Heart left ventricle (tissue), 16 donors: ENCODE data around the gene PAWR. TPM values are rescaled to one million over a fixed set of nuclear protein-coding genes. Genes with fewer than 3 reads are reported as not detected.
"Not testable (repeated sequence)": the region's sequence is repeated elsewhere in the genome, so short reads cannot be mapped to it uniquely, and the experiment has no call there.

Experiments used
- ATAC-seq, 4 donors: fragments of 200-7000 bp; cut with Tn5 transposase; one replicate each; pipeline ENCODE4 v1.9.1; 2020 to 2022; ENCODE audit warnings: moderate library complexity in 4 of 4, mild to moderate bottlenecking in 3 of 4, moderate number of reproducible peaks in 1 of 4
- DNase-seq, 5 donors: peaks; one replicate each; pipeline ENCODE4 v3.0.0-alpha.2; 2020
- H3K27ac ChIP-seq, 12 donors: fragments of 200-600 bp; sonication (generic) in 4 of 12; one replicate each; pipeline versions ENCODE4 v1.5.0 to v1.8.0; 2016 to 2022; ENCODE audit warnings: mild to moderate bottlenecking in 2 of 12
- H3K27me3 ChIP-seq, 9 donors: fragments of 200-600 bp; sonication (generic) in 2 of 9; one replicate each; pipeline versions ENCODE4 v1.5.1 to v1.8.0; 2016 to 2022; ENCODE audit warnings: mild to moderate bottlenecking in 3 of 9
- H3K36me3 ChIP-seq, 9 donors: fragments of 200-600 bp; sonication (generic) in 2 of 9; one replicate each; pipeline versions ENCODE4 v1.5.0 to v1.8.0; 2018 to 2022; ENCODE audit warnings: mild to moderate bottlenecking in 2 of 9
- H3K4me1 ChIP-seq, 12 donors: fragments of 200-600 bp; sonication (generic) in 4 of 12; one replicate each; pipeline versions ENCODE4 v1.5.0 to v1.8.0; 2016 to 2022; ENCODE audit warnings: mild to moderate bottlenecking in 3 of 12
- H3K4me3 ChIP-seq, 12 donors: fragments of 200-600 bp; sonication (generic) in 4 of 12; one replicate each; pipeline versions ENCODE4 v1.5.0 to v1.8.0; 2017 to 2022; ENCODE audit warnings: mild to moderate bottlenecking in 9 of 12, moderate library complexity in 4 of 12
- H3K9me3 ChIP-seq, 12 donors: fragments of 200-600 bp; sonication (generic) in 4 of 12; one replicate each; pipeline versions ENCODE4 v1.5.0 to v1.8.0; 2016 to 2022; ENCODE audit warnings: mild to moderate bottlenecking in 1 of 12
- CTCF ChIP-seq, 12 donors: fragments of 200-600 bp; sonication (generic) in 4 of 12; IDR thresholded peaks; one replicate each; pipeline versions ENCODE4 v1.5.0 to v1.8.0; 2018 to 2022; ENCODE audit warnings: antibody characterized with exemption in 12 of 12, mild to moderate bottlenecking in 5 of 12
- POLR2A ChIP-seq, 2 donors: fragments of 450-650 bp; IDR thresholded peaks; one replicate each; pipeline ENCODE4 v1.6.1; 2017; ENCODE audit warnings: antibody characterized with exemption in 2 of 2, mild to moderate bottlenecking in 2 of 2, moderate library complexity in 2 of 2
- WGBS, 4 donors: extraction: QIAGEN DNeasy Blood & Tissue Kit in 2 of 4; methylation state at CpG; one replicate each; pipeline versions ENCODE4 v1.1.5 to v1.1.7; 2013 to 2018; 5-methylcytosine and 5-hydroxymethylcytosine counted together
- intact Hi-C, 10 donors: fragments of 100-400 bp; cut with DNase I; formaldehyde crosslinking; loops; one replicate each; pipeline versions ENCODE4 v1.11.1 to v1.14.2; 2022
- polyA plus RNA-seq, 2 donors: library from polyadenylated mRNA; stranded (reverse); fragments of 200-250 nt; gene quantifications; one replicate each; pipeline ENCODE4 v1.2.3, GENCODE V29; 2013
- total RNA-seq, 9 donors: library from RNA; depleted of rRNA in 2 of 9; stranded (reverse); fragments of >200 nt in 2 of 9; fragmentation: NEBNext Ultra II Directional in 3 of 9; extraction: Animal tissue kit (Norgen Biotek cat#: 25700) in 3 of 9; gene quantifications; one replicate each; pipeline versions ENCODE4 v1.1.0 to v1.2.4, GENCODE V29; 2016 to 2023
- donor health status: ischemic (EF 13 %, LVEDD 7.1; RV severe dilation, severe dysfunction).
- donor health status: healthy with polysubstance abuse.
- donor health status: DM: no; HTN: yes; CAD: no.
- donor health status: DM: no; HTN: no; CAD: no.
- donor health status: ischemic (EF 25% LVEDD 6.9; RV normal size, moderate dysfunction).
- donor health status: ischemic (EF 25% LVEDD 5.7; RV mildly dilated, moderate dysfunction).
- donor health status: healthy.
- donor health status: DM: yes; HTN: yes; CAD: no.
- donor health status: ischemic (EF 35%, LVEDD 5.7; RV mildly dilated, moderate dysfunction).
- donor health status: nonischemic (EF 11% LVEDD 7.7; RV severe dilation, severe dysfunction).
- donor health status: DM: yes; HTN: yes; CAD: no.
- donor health status: PGD.
- donor health status: ischemic (EF 29% LVEDD 5.4; RV normal size, mild dysfunction).
- donor health status: nonischemic (EF 23%, LVEDD 6.1; RV moderate dilation, normal function).

The PAWR gene
- total and polyA plus RNA-seq, 11 donors, result 4.8 to 29.0 (median 11.0) TPM

DNA sequence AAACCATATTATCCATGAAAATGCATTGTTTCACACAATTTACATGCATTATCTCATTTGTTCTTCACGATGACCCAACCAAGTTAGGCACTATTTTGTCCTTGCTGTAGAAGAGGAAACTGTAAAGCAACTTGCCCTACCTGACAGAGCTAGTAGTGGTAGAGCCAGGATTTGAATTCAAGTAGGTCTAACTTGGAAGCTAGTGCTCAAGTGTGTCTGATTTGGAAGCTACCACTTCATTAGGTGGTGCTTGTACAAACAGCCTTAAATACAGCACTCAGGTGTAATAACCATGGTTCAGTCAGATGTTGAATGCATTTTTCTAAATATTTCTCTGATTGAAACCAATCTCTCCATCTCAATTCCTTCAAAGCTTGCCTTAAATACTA lies 123.6 kb downstream of the PAWR start:
- no peak for ATAC-seq
- H3K27me3 ChIP-seq, result no peaks in the 10 kb centered on the region
- H3K27ac ChIP-seq, result no peak overlapping the region
- WGBS, 4 donors, result 86 to 97% (median 92%) methylated on average over 1 of the region's 1 CpG
- TF ChIP-seq POLR2A (IDR thresholded peaks at IDR 0.05) (no peak), CTCF (IDR thresholded peaks at IDR 0.05) (no peak)
- peaks cover 0 to 6% (median 0%) of the 10 kb centered on the region in 9 donors for H3K36me3 ChIP-seq
- H3K9me3 ChIP-seq, result peaks cover 0 to 18% (median 5%) of the 10 kb centered on the region in 12 donors
- intact Hi-C loops, result no loop called here
- H3K4me3 ChIP-seq, result no peak overlapping the region
- no peaks in the 10 kb centered on the region for H3K4me1 ChIP-seq
- no peak for DNase-seq

GRCh38 chr12:79566452-79567174 lies 124.2 kb downstream of the PAWR start:
- H3K27ac ChIP-seq, result no peak overlapping the region
- peaks cover 0 to 15% (median 3%) of the 10 kb centered on the region in 12 donors for H3K9me3 ChIP-seq
- ATAC-seq, result no peak
- H3K4me3 ChIP-seq, result no peak overlapping the region
- no peak for DNase-seq
- intact Hi-C loops, result no loop called here
- no peak for TF ChIP-seq CTCF (IDR thresholded peaks at IDR 0.05)
- TF ChIP-seq POLR2A (IDR thresholded peaks at IDR 0.05), result no peak
- H3K4me1 ChIP-seq, result no peaks in the 10 kb centered on the region
- peaks cover 0 to 3% (median 0%) of the 10 kb centered on the region in 9 donors for H3K36me3 ChIP-seq
- 66 to 75% (median 73%) methylated on average over 4 of the region's 4 CpGs for WGBS, 4 donors
- no peaks in the 10 kb centered on the region for H3K27me3 ChIP-seq

DNA sequence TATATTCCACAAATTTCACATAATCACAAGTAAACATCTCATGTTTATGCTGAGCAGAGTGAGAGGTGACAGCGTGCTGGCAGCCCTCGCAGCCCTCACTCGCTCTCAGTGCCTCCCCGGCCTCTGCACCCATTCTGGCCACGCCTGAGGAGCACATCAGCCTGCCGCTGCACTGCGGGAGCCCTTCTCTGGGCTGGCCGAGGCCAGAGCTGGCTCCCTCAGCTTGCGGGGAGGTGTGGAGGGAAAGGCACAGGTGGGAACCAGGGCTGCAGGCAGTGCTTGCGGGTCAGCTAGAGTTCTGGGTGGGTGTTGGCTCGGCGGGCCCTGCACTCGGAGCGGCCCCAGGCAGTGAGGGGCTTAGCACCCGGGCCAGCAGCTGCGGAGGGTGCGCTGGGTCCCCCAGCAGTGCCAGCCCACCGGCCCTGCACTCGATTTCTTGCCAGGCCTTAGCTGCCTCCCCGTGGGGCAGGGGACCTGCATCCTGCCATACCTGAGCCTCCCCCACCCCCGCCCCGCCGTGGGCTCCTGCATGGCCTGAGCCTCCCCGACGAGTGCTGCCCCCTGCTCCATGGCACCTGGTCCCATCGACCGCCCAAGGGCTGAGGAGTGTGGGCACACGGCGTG lies 125.9 kb downstream of the PAWR start:
- intact Hi-C loops, result loop anchor here in 1 of 10 donors (5.0 kb wide), 1 partner anchor 172 kb away; no protein-coding TSS in a partner anchor
- peaks cover 0 to 18% (median 0%) of the 10 kb centered on the region in 12 donors for H3K9me3 ChIP-seq
- H3K4me3 ChIP-seq, H3K4me1 ChIP-seq, H3K27ac ChIP-seq, DNase-seq, ATAC-seq, H3K27me3 ChIP-seq, H3K36me3 ChIP-seq: not testable (repeated sequence)
- WGBS, 4 donors, result 96 to 98% (median 97%) methylated on average over 5 to 29 of the region's 29 CpGs

DNA sequence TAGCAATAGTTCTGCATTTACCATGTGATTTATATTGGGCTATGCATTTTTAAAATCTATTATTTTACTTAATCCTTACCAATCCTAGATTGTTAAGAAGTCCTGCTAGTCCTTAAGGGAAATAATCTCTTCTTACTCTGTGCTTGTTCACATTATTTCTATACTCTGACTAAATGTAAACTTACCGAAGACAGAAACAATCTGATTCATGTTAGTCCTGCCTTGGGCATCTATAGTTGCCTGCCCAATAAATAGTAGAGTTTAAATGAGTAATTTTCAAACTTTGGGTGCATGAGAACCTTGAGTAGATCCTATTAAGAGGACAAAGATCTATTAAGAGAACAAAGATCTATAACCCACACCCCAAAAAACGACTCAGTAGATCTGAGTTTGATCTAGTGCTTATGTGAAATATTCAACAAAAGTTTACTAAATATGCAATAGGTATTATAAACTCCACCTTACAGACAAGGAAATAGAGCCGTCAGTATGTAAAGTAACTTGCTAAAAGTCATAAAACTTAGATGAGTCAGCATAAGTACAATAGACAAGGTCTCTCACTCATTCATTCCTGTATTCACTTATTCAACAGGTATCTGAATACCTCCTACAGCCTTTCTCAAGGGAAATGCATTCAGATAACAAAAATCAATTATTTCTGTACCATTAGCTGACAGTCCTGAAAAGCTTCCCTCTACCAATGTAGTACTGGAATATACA lies 127.6 kb downstream of the PAWR start:
- Histone ChIP-seq H3K27ac (no peak overlapping the region), H3K36me3 (peaks cover 0 to 3% (median 0%) of the 10 kb centered on the region in 9 donors), H3K4me1 (peaks cover 0 to 19% (median under 1%) of the 10 kb centered on the region in 12 donors), H3K27me3 (no peaks in the 10 kb centered on the region), H3K4me3 (no peak overlapping the region), H3K9me3 (peaks cover 0 to 18% (median 0%) of the 10 kb centered on the region in 12 donors)
- ATAC-seq, result no peak
- DNase-seq, result no peak
- WGBS, 4 donors, result 73 to 94% (median 83%) methylated on average over 3 of the region's 3 CpGs
- intact Hi-C loops, result loop anchor here in 1 of 10 donors (5.0 kb wide), 1 partner anchor 174 kb away; no protein-coding TSS in a partner anchor
- TF ChIP-seq POLR2A (IDR thresholded peaks at IDR 0.05), result no peak
- TF ChIP-seq CTCF (IDR thresholded peaks at IDR 0.05), result no peak
